NCI-H187 treated with DMSO at 0.1 percent for 48 hours (cell line): ENCODE data around the gene OPRPN.

ENCODE experiments used
- DNase-seq: peaks from one replicate; lab custom pipeline; 2025; lab: John Stamatoyannopoulos, UW

Gene OPRPN, protein sequence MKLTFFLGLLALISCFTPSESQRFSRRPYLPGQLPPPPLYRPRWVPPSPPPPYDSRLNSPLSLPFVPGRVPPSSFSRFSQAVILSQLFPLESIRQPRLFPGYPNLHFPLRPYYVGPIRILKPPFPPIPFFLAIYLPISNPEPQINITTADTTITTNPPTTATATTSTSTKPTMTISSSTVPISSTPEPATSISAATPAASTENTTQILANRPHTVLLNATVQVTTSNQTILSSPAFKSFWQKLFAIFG

DNA sequence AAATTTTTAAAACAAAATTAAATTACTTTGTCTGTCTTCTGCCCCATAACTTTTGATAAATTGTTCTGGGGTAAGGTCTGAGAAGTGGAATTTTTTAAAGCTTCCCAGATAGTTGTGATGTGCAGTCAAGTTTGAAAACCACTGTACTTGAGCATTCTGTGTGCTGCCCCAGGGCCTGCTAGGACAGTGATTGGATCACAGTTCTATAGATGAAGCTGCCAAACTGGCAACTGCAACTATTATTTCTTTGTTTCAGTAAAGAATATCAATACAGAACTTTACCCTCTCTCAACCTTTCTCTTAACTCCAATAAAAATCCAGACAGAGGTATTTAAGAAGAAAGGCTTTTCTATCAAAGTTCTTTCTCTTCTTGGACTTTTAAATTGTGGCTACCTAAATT lies at the start of gene OPRPN:
Gene OPRPN (plus strand): TSS at position 361 of the 400 bp plus-strand sequence. CDS start 1,346 bp downstream, outside the sequence.
- DNase-seq, result no peak

DNA sequence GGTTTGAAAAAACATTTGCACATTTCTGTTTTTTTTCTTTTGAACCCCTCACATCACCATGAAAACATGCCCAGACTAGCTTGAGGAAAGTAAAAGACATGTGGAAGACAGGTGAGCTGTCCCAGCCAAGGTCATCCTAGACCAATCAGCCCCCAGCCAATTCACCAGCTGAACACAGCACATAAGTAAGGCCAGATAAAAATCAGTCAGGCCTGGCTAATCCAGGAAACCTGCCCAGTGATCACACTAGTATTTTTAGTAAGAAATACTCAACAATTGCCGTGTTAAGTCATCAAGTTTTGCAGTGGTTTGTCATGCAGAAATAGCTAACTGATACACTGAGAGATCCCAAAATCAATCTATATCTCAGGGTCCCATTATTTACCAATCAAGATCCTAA lies 41.6 kb upstream of the OPRPN start:
- no peak for DNase-seq

DNA sequence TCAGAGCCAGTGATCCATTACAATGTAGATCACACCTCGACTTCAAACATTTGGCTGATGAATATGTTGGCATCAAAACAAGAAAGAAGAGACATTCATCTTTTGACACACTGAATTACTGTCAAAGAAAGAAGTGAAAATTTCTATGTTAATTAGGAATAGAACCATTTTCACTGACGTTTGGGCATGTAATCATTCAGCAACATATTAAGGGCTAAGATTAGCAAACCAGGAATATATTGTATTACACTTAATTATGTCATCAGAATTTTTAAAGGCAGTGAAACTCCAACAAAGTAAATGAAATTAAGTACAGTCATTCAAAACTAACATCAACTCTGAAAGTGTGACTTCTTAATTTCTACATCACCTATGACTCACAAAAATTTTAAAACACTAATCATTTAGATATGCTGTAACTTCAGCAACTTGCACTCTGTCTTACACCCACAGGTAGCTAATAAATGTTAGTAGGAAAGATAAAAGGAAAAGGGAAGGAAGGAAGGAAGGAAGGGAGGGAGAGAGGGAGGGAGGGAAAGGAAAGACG lies 38.6 kb upstream of the OPRPN start:
- no peak for DNase-seq

DNA sequence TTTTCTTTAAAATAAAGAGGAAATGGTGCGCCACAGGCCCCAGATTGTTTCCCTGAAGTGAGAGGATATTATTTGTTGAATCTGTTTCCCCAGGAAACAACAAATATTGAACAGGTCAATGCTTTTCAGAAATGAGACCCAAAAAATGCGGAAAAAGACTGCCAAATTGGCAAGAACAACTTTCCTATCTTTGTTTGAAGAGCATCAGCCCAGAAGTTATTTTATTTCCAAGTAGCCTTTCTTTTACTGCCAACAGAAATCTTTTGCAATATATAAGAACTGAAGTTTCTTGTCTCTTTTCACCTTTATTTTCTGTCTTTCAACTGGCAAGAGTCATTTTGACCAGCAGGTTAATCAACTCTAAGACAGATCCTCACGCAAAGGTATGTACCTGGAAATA lies 37.3 kb upstream of the OPRPN start, which contains the start of gene SMR3A:
Gene SMR3A (plus strand): TSS at position 301 of the 400 bp plus-strand sequence. CDS start 1,356 bp downstream, outside the sequence.
- DNase-seq, result no peak

DNA sequence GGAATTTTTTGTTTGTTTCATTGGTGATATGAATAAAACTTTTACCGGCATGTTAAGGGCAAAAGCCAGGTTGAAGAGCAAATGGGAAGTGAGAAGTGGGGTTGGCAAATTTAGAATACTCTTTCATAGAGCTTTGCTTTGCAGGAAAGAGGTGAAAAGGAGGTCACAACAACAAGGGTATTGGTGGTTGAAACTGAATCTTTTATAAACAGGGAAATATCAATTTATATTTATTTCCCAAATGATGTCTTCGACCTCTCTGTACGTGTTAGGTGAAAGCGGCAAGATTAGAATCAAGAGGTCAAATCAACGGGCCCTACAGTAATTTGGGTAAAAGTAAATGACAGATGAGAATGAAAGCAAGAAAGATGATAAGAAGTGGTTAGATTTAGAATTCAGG lies 33.7 kb upstream of the OPRPN start:
- no peak for DNase-seq

DNA sequence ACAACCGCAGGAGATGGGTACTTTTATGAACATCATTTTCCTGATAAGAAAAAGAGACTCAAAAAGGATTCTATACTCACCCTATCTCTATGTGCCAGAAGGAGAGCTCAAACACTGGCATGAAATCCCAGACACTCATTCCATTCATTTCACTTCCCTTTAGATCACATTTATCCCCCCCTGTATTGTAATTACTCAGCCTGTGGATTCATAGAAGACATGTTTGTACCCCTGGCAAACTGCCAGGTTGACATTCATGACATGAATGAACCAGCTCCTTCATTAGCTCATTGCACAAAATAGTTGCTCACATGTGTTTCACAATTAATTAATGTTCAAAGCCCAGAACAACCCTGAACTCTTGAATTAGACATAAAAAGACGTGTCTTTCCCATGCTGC lies 32.3 kb upstream of the OPRPN start:
- DNase-seq, result no peak

DNA sequence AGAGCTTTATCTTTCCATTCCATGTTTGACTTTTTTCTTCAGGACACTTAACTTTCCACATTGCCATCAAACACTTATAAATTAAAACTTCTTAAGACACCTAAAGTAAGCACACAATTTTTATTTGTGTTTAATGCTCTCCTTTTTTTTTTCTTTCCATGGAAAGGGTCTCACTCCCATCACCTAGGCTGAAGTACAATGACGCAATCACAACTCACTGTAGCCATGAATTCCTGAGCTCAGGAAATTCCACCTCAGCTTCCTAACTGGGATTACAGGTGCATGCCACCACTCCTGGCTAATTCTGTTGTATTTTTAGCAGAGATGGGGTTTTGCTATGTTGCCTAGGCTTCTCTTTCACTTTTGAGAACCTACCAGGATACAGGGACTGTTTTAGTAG lies 29.9 kb upstream of the OPRPN start:
- DNase-seq, result no peak

DNA sequence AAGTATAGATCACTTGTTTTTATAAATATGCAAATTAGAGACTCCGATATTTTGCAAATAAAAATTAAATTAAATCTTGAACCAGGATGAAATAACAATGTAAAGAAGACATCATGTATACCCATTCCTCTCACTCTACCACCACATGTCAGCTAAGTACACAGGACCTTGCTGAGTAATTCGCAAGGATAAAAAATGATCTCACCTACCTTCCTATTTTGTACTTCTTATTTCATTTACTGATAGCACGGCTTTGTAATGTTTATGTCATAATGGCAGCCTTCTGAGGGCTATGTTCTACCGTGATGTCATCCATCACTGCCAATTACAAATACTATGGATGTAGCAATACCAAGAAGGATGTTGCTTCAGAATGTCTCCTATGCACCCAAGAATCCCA lies 25.8 kb upstream of the OPRPN start:
- DNase-seq, result no peak

DNA sequence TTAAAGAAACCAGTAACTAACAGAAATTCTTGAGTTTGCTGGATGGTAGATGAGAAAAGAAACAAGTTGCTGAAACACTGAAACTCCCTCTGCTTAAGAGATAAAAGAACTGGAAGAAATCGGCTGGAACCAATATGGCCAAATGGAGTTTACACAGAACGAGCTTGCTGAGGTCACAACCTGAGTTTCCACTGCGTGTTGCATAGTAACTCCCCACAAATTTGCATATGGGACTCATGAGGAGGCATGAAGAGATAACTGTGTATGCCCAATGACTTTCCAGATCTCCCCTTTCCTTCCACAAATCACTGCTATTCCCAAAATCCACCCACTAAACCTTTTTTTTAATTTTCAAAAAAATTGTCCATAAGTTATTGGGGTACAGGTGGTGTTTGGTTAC lies 25.0 kb upstream of the OPRPN start:
- no peak for DNase-seq

DNA sequence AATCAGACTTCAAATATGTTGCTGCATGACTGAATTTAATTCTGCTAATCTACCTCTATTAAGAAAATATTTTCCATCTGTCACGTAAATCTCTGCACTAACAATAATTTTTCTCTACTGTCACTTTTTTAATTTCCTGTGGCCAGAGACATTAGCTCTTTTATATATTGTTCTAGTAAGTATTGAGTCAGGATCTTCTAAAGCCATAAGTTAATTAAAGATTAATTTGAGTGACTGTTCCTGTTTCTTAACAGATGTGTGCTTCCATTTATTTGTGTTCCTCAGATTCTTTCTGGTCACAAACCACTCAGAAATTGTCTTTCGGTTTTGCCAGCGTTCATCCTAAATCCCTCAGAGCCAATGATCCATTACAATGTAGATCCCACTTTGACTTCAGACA lies 17.2 kb upstream of the OPRPN start:
- DNase-seq, result no peak

DNA sequence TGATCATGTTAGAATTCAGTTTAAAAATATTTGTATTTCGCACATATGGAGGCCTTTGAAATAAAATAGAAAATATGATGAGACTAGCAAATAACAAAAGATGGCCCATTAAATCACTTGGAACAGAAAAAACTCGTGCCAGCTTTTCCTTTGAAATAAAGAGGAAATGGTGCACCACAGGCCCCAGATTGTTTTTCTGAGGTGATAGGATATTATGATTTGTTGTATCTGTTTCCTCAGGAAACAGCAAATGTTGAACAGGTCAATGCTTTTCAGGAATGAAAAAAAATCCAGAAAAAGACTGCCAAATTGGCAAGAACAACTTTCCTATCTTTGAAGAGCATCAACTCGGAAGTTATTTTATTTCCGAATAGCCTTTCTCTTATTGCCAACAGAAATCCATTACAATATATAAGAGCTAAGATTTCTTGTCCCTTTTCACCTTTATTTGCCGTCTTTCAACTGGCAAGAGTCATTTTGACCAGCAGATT lies 15.0 kb upstream of the OPRPN start, which contains the start of gene SMR3B:
Gene SMR3B (plus strand): TSS at position 441 of the 491 bp plus-strand sequence. CDS start 1,380 bp downstream, outside the sequence.
- DNase-seq, result no peak

DNA sequence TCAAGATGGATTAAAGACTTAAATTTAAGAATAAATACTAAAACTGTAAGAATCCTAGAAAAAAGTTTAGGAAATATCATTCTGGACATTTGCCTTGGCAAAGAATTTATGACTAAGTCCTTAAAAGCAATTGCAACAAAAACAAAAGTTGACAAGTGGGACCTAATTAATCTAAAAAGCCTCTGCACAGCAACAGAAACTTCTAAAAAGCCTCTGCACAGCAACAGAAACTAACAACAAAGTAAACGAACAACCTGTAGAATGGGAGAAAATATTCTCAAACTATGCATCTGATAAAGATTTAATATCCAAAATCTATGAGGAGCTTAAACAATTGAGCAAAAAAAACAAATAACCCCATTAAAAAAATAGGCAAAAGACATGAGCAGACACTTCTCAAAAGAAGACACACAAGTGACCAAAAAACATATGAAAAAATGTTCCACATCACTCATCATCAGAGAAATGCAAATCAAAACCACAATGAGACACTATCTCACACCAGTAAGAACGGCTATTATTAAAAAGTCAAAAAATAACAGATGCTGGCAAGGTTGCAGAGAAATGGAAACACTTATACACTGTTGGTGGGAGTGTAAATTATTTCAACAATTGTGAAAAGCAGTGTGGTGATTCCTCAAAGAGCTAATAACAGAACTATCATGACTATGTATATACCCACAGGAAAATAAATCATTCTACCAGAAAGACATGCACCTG lies 5.5 kb upstream of the OPRPN start:
- DNase-seq, result no peak

DNA sequence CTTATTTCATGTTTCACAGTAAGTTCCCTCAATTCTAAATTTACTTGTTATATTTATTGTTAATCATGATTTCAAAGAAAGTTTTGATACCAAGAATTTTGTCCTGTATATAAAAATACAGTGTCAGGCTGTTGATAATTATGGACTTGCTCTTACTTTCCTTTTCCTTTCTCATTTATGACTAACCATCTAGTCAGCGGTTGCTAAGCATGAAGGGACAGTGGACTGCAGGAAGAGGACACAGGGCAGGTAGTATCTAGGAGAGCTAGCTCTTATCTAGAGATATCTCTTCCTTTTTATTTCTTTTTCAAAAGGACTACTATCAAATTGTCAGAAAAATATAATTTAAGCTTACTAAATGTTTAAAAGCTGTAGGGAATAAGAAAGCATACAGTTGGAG lies 1.6 kb downstream of the OPRPN start:
- DNase-seq, result no peak

DNA sequence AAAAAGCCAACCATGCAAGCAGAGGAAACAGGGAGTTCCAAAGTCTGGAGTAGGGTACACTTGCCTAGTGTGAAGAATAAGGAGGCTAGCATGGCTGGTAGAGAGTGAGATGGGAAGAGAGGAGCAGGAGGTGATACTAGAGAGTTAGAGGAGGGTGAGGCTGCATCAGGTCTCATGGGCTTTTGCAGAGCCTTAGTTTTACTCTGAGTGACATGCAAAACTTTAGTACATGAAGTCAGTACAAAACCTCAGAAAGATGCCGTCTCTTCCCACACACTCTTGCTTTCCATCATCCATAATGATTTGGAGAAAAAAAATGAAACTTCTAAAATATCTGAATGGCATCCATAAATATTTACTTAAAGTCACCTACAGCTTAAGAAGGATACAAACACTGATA lies 5.0 kb downstream of the OPRPN start:
- DNase-seq, result no peak

DNA sequence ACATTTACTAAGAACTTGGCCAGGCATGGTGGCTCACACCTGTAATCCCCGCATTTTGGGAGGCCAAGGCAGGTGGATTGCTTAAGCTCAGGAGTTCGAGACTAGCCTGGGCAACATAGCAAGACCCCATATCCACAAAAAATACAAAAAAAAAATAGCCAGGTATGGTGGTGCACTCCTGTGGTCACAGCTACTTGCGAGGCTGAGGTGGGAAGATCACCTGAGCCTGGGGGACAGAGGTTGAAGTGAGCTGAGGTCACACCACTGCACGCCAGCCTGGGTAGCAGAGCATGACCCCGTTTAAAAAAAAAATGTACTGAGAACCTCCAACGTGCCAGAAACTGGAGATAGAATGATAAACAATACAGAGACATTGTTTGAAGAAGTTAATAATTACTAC lies 8.0 kb downstream of the OPRPN start:
- DNase-seq, result no peak

DNA sequence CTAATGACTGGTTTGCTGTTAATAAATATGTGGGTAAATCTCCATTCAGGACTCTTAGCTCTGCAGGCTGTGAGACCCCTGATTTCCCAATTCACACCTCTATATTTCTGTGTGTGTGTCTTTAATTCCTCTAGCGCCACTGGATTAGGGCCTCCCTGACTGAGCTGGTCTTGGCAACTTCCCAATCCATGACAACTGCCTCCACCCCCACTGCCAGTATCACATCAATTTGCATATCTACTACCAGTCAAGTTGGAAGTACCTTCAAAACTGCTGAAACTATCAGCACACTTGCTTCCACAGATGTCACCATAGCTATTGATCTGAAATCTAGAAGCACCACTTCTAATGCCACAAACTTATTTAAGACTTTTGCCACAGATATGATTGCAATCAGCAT lies 27.6 kb downstream of the OPRPN start:
- DNase-seq, result no peak

DNA sequence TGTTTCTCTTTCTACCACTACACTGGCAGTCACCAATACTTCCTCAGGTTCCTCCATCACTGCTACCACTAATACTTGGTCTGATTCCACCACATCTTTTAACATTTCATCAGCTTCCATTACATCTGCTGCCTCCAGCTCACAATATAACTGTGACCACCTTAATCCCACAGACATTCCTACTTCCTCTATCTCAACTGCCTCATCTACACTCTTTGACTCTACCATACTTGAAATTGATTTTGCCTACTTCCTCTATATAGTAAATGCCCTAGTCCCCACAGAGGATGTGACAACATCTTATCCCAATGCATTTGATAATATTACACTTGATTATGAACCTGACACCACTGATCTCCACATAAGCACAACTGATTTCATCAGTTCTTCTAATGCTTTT lies 29.0 kb downstream of the OPRPN start:
- no peak for DNase-seq

DNA sequence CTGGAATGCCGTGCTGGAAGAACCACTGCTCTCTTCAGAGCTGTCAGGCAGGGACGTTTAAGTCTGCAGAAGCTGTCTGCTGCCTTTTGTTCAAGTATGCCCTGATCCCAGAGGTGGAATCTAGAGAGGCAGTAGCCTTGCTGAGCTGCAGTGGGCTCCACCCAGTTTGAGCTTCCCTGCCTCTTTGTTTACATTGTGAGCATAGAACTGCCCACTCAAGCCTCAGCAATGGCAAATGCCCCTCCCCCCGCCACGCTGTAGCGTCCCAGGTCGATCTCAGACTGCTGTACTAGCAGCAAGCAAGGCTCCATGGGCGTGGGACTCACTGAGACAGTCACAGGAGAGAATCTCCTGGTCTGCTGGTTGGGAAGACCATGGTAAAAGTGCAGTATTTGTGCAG lies 39.5 kb downstream of the OPRPN start:
- DNase-seq, result no peak

DNA sequence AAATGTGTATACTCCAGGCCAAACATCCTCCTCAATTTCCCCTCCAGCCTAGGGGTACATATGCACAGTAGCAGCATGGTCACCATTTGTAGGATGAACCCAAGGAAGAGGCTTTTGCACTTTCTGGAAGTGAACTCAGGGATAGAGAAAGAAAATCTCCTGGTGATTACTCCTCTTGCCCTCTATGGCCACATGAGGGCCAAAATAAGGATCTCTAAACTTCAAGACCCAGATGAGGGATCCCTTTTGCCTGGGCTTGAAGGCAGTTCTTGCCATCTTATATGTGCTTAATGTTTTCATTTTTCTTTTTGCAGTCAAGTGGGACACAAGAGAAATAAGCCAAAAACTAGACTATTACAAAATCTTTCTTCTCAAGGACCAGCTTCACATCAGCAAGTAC lies 44.7 kb downstream of the OPRPN start:
- DNase-seq, result no peak

DNA sequence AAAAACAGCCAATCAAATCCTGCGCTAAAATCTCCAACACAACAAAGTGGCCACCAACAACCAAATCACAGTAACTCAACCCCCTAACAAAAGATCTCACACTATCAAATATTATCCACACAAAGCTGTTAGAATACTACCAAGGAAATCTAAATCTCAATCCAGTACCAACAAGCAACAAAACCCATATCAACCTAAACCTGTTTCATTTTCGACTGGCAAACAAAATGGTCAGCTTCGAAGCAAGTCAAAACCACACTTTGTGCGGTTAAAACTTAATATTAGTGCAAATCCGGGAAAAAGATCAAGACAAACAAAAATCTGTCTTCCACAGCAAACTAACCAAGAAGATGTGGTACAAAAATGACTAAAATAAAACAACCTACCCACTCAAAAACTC lies 45.6 kb downstream of the OPRPN start:
- DNase-seq, result no peak

DNA sequence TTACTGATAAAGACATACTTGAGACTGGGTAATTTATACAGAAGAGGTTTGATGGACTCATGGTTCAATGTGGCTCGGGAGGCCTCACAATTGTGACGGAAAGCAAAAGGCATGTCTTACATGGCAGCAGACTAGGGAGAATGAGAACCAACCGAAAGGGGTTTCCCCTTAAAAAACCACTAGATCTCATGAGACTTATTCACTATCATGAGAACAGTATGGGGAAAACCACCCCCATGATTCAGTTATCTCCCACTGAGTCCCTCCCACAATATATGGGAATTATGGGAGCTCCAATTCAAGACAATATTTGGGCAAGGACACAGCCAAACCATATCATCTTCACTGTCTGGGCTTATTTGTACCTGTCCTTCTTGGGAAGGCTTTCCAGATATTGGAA lies 51.5 kb downstream of the OPRPN start:
- no peak for DNase-seq

DNA sequence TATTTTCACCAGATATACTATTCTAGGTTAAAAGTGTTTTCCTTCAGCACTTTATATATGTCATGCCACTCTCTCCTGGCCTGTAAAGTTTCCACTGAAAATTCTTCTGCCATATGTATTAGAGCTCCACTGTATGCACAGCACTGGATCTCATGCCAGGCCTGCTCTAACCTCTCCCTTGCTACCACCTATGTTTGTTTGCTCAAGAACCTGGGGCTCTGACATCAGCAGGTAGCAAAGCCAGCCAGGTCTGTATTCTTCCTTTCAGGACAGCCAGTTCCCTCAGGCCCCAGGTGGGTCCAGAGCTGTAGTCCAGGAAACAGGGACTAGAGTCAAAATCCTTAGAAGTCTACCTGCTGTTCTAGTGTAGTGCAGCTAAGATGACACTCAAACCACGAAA lies 55.2 kb downstream of the OPRPN start:
- no peak for DNase-seq
